A549 (cell line): ENCODE data around the gene ICAM4.

Source experiments
- BHLHE40 ChIP-seq: IDR thresholded peaks from 2 replicates; pipeline ENCODE4 v1.6.1; 2012; ENCODE audit warnings: low read depth, low read length, inconsistent platforms
- EHMT2 ChIP-seq: fragments of 200-600 bp; sonication (generic); IDR thresholded peaks from 2 replicates; pipeline ENCODE4 v1.6.1; 2016; ENCODE audit warnings: antibody characterized with exemption, low read depth, mild to moderate bottlenecking, moderate library complexity
- EP300 ChIP-seq, 2 experiments: fragments of >200 bp; sonication (Bioruptor Twin); formaldehyde crosslinking; IDR thresholded peaks; 2 replicates in 1 of 2; 3 replicates in 1 of 2; pipeline ENCODE4 v1.6.1; 2016 to 2017
- JUNB ChIP-seq: fragments of >200 bp; sonication (Bioruptor Twin); formaldehyde crosslinking; IDR thresholded peaks from 2 replicates; pipeline ENCODE4 v1.6.1; 2016
- POLR2A ChIP-seq: IDR thresholded peaks from 2 replicates; pipeline ENCODE4 v1.6.1; 2012; ENCODE audit warnings: mild to moderate bottlenecking, low read length
- RNF2 ChIP-seq: fragments of 200-600 bp; sonication (generic); IDR thresholded peaks from 2 replicates; pipeline ENCODE4 v1.6.1; 2016; ENCODE audit warnings: low read depth, mild to moderate bottlenecking, antibody characterized with exemption, moderate library complexity, borderline replicate concordance
- TF ChIP-seq, protein P1 (sequence below): fragments of >200 bp; sonication (Bioruptor Twin); formaldehyde crosslinking; IDR thresholded peaks from 3 replicates; pipeline ENCODE4 v1.5.1; 2016

DNA sequence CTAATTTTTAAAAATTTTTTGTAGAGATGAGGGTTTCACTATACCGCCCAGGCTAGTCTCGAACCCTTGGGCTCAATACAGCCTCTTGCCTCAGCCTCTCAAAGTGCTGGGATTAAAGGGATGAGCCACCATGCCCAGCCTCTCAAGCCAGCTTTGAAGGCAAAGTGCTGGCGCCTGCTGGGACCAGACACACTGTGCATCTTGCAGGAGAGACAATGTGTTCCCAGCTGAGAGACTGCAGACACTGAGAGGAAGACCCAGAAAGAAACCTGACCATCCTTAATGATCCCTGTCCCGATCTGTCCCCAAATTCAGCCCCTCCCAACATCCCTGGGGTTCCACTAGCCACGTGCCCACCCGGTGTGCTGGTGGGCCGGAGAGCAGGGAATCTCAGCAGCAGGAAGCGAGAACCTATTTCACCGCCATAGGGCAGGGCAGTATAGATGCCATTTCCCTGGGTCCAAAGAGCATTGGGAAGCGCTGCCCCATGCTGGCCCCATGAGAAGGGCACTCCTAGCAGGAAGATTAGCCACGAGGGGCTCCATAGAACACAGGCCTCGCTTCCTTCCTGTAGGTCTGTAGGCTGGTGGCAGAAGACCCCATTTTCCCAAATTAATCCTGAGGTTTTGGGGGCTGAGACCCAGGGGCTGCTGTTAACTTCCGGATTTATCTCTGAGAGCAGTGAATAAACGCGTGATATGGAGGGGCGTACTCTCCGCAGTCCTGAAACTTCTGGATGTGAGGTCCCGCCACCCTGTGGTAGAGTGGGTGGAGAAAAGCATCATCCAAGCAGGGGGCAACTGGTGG, 45.6 kb downstream of the ICAM4 start:
- no peak for TF ChIP-seq JUNB
- no peak for TF ChIP-seq POLR2A
- TF ChIP-seq, protein P1, sequence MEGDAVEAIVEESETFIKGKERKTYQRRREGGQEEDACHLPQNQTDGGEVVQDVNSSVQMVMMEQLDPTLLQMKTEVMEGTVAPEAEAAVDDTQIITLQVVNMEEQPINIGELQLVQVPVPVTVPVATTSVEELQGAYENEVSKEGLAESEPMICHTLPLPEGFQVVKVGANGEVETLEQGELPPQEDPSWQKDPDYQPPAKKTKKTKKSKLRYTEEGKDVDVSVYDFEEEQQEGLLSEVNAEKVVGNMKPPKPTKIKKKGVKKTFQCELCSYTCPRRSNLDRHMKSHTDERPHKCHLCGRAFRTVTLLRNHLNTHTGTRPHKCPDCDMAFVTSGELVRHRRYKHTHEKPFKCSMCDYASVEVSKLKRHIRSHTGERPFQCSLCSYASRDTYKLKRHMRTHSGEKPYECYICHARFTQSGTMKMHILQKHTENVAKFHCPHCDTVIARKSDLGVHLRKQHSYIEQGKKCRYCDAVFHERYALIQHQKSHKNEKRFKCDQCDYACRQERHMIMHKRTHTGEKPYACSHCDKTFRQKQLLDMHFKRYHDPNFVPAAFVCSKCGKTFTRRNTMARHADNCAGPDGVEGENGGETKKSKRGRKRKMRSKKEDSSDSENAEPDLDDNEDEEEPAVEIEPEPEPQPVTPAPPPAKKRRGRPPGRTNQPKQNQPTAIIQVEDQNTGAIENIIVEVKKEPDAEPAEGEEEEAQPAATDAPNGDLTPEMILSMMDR, result no peak
- no peak for TF ChIP-seq RNF2
- no peak for TF ChIP-seq EHMT2
- TF ChIP-seq BHLHE40, result no peak
- no peak for TF ChIP-seq EP300 (IDR thresholded peaks at IDR 0.05)
